ENCODE measurements around the gene ESR1.

Gene ESR1

GRCh38 chr6:151807513-151808370, at the start of gene ESR1:
Gene ESR1 (plus strand): TSS chr6:151807682. CDS start chr6:151807913, 231 bp downstream.
- peak; percentile 81 for DNase-seq (ENCODE audit: low spot score)

- DNase-seq (ENCODE audit: low spot score) = no peak
Observed at GRCh38 chr6:151760486-151760885, 47.0 kb upstream of the ESR1 start.

- DNase-seq (ENCODE audit: low spot score) = no peak
Observed at GRCh38 chr6:151761851-151762250, 45.6 kb upstream of the ESR1 start.

- no peak for DNase-seq (ENCODE audit: low spot score)
Observed at GRCh38 chr6:151762817-151763216, 44.7 kb upstream of the ESR1 start.

- DNase-seq (ENCODE audit: low spot score) = no peak
Observed at GRCh38 chr6:151763303-151763702, 44.2 kb upstream of the ESR1 start.

- DNase-seq (ENCODE audit: low spot score) = peak; percentile 97
Observed at GRCh38 chr6:151763938-151764680, 43.4 kb upstream of the ESR1 start.

GRCh38 chr6:151765444-151765886, 42.0 kb upstream of the ESR1 start:
- DNase-seq (ENCODE audit: low spot score) = peak; percentile 72

- no peak for DNase-seq (ENCODE audit: low spot score)
Observed at GRCh38 chr6:151772446-151772845, 35.0 kb upstream of the ESR1 start.

- peak; percentile 49 for DNase-seq (ENCODE audit: low spot score)
Observed at GRCh38 chr6:151773382-151773781, 34.1 kb upstream of the ESR1 start.

GRCh38 chr6:151782560-151782959, 24.9 kb upstream of the ESR1 start:
- no peak for DNase-seq (ENCODE audit: low spot score)

- no peak for DNase-seq (ENCODE audit: low spot score)
Observed at GRCh38 chr6:151783692-151784091, 23.8 kb upstream of the ESR1 start.

- DNase-seq (ENCODE audit: low spot score) = no peak
Observed at GRCh38 chr6:151784441-151785214, 22.9 kb upstream of the ESR1 start.

GRCh38 chr6:151796842-151797530, 10.5 kb upstream of the ESR1 start:
- DNase-seq (ENCODE audit: low spot score) = no peak

- DNase-seq (ENCODE audit: low spot score) = no peak
Observed at GRCh38 chr6:151803743-151804142, 3.7 kb upstream of the ESR1 start.

GRCh38 chr6:151804585-151805285, 2.7 kb upstream of the ESR1 start:
- peak; percentile 28 for DNase-seq (ENCODE audit: low spot score)

- DNase-seq (ENCODE audit: low spot score) = no peak
Observed at GRCh38 chr6:151805286-151805840, 2.1 kb upstream of the ESR1 start.

- no peak for DNase-seq (ENCODE audit: low spot score)
Observed at GRCh38 chr6:151806757-151807512, 547 bp upstream of the ESR1 start.

- DNase-seq (ENCODE audit: low spot score) = peak; percentile 29
Observed at GRCh38 chr6:151808371-151809241, 1.1 kb downstream of the ESR1 start.

GRCh38 chr6:151811081-151811480, 3.6 kb downstream of the ESR1 start:
- no peak for DNase-seq (ENCODE audit: low spot score)
